Stimulated activated CD8-positive, alpha-beta memory T cell treated with anti-CD3 and anti-CD28 coated beads, Interleukin-7, amount 100 ng/mL, for 24 hours (primary cell): Measurements from ENCODE around the gene CDK4.

ENCODE experiments used
- DNase-seq: peaks from one replicate; pipeline ENCODE4 v3.0.0-alpha.2; 2020; ENCODE audit warnings: low read depth

The CDK4 gene

DNA sequence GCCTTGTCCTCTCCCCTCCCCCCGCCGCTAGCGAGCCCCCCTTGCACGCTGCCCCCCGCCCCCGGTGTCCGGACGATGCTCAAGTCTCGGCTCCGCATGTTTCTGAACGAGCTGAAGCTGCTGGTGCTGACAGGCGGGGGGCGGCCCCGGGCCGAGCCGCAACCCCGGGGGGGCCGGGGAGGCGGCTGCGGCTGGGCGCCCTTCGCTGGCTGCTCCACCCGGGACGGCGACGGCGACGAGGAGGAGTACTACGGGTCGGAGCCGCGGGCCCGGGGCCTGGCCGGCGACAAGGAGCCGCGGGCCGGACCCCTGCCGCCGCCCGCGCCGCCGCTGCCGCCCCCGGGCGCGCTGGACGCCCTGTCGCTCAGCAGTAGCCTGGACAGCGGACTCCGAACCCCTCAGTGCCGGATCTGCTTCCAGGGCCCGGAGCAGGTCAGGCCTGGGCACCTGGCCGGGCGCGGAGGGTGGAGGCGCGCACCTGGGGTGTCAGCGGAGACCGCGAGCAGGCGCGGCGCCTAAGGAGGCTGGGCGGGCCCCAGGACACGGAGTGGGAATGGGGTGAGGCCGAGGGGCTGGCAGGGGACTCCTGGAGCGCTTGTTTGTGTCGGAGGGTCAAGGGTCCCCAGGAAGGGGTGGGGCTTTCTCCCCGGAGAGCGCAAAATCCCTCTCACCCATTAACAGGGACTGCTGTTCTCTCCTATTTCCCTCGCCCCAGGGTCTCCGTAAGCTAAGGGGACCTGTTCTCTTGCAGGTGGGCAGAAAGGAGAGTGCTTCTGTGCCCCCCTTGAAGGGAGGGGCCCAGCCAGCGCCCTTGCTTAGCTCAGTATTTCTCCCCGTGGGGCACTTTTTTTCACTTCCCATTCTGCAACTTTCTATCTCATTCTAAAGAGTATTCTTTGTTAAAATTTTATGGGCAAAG is 3.6 kb upstream of the CDK4 start:
- no peak for DNase-seq

GRCh38 chr12:57755194-57755453 is 3.0 kb upstream of the CDK4 start:
- DNase-seq: no peak

DNA sequence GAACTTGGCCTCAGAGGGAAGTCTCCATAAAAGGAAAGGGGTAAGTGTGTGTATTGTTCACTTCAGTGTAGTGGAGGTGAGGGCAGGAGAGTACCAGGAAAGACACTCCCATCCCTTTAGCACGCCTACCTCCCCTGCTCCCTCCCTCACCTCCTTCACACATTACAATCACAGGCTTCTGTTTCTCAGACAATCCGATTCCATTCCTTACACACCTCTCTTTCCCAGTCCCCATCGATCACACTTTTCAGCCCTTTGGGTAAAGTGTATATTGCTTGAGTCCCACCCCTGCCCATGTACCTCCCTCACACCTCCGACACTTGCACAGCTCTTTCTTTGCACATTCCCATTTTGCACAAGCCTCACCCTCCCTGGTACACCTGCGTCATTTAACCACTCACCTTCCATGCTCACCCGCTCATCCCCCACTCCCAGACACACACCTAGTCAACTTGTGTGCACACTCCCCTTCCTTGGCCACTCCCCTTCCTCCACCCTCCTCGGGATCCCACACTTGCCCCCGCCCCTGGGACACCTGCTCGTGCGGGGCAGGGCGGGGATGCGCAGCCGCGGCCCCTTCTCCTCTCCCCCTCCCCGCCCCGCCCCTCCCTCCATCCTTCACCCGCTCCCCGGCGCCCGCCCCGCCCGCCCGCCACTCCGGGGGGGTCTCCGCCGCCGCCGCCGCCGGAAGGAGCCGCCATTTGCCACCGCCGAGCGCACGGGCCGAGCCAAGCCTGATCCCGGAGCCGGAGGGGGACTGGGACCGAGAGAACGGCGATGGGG is 2.5 kb upstream of the CDK4 start, which contains the start of gene MARCHF9:
TSS of gene MARCHF9 (plus strand) at position 693 of the 783 bp plus-strand sequence. CDS start 426 bp downstream, outside the sequence.
- peak; percentile 69 for DNase-seq

DNA sequence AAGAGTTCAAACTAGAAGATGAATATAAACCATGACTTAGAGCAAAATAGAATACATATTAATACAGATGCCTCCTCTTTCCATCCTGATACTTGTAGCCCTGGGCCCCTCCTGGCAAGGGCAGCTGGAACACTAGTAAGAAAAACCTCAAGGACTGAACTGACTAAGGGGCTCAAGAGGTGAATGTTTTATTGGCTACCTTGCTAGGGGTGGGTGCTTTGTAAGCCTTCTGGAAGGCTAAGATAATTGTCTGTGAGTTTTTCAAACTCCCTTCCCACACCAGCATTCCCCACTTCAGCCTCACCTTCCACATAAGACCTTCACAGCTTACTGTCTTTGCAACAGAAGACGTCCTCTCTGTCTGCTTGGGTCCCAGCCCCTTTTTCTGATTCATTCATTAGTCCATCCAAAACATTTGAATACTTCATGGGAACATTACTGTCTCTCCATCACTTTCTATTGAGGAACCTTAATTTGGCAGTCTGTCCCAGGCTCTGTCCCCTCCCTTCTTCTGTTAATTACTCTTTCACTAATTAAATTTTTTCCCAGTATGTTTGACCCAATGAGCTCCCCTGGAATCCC is 1.7 kb upstream of the CDK4 start:
- DNase-seq: no peak

GRCh38 chr12:57752668-57753000 is 524 bp upstream of the CDK4 start:
- DNase-seq: no peak

DNA sequence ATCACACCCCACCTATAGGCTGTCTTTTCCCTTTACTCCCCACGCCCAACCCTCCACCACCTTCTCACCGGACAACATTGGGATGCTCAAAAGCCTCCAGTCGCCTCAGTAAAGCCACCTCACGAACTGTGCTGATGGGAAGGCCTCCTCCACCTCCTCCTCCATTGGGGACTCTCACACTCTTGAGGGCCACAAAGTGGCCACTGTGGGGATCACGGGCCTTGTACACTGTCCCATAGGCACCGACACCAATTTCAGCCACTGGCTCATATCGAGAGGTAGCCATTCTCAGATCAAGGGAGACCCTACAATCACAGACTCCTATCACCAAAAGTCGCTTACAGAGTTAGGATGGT is 700 bp downstream of the CDK4 start:
- DNase-seq: no peak

GRCh38 chr12:57750561-57751431 is 1.3 kb downstream of the CDK4 start:
- no peak for DNase-seq

GRCh38 chr12:57749061-57749460 is 3.0 kb downstream of the CDK4 start:
- DNase-seq: no peak

DNA sequence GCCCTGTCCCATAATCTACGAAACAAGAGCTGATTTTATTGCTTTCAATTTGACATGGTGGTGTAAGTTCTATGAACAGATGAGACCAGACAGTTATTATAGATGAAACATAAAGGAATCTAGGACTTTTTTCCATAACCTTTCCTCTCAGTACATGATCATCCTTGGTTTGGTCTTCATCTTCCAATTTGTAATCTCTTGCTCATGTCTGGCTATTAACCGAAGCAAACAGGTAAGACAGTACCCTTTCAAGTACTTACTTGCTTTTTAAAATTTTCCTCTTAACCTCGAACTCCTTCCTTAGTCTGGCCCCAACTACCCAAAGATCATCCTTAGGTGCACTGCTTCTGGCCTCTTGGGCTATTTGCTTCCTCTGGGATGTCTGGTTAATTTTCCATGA is 6.1 kb downstream of the CDK4 start:
- no peak for DNase-seq

- DNase-seq: no peak
These were observed 6.6 kb downstream of the CDK4 start for GRCh38 chr12:57745485-57745881.

- peak; percentile 91 for DNase-seq
These were observed 7.2 kb downstream of the CDK4 start, which contains the start of gene TSPAN31 for GRCh38 chr12:57744777-57745484. TSPAN31 (plus strand) TSS chr12:57745039; CDS start chr12:57745155, 116 bp downstream.

- peak; percentile 61 for DNase-seq
These were observed 7.8 kb downstream of the CDK4 start for GRCh38 chr12:57744194-57744776.

DNA sequence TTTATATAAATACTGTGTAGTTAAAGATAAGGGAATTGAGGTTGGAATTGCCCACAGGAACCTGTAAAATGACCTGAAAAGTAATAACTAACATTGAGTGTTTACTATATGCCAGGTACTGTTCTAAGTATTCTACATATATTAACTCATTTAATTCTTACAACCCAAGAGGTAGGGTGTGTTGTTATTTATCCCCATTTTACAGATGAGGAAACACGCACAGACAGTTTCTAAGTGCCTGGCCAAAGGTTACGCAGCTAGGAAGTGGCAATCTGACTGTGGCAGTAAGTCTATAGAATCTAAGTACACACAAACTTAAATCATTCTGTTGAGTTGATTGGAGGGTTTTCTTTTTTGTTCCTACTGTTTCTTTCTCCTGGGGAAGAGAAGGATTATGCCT is 8.3 kb downstream of the CDK4 start:
- no peak for DNase-seq

DNA sequence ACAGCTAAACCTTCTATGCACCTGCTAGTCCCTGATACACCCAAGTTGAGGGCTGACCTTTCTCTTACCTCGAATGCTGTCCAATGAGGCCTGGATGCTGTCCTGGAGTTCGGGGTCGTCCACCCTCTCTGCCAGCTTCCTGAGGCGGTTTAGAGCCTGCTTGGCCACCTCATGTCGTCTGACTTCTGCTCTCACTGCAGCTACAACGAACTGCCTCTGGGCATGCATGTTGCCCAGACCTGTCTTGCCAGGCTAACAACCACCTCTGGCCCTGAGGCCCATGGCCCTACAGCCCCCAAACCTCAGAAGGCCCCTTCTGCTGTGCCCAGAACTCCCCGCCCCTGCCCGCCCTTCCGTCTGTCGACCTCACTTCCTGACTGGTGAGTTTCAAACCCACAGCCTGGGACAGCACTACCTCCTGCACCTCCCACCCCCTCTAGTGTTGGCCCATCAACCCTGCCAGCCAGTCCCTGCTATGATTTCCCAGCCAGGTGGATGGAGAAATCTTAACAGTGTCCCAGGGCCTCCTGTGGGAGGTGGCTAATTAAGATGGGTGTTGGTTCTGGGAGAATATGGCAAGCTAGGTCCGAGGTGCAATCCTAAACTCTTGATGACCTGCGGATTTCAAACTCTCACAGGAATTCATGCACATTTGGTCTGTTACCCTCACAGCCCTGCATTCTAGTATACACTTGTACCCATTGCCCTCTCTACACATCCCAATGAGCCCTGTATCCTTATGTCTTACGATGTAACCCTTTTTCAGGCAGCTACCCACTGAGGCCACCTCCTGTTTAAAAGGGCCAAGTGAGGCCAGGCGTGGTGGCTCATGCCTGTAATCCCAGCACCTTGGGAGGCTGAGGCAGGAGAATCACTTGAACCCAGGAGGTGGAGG is 10.0 kb downstream of the CDK4 start:
- DNase-seq: peak; percentile 51

DNA sequence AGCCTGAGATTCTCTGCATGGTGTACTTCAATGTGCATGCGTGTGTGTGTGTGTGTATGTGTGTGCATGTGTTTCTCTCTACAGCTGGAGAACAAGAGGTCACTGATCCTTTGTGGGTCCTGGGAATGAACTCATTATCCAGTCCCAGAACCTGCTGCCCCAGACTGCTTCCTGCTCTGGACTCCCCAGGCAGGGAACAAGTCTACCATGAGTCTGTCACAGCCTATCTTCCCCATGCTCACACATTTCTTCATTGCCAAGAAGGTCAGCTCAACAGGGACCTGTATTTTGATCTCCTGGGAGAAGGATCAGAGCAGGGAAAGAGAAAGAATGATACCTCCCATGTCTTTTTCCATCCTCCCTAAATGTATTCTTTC is 10.7 kb downstream of the CDK4 start:
- no peak for DNase-seq

GRCh38 chr12:57740656-57741412 is 11.3 kb downstream of the CDK4 start:
- peak; percentile 41 for DNase-seq

GRCh38 chr12:57739914-57740538 is 12.1 kb downstream of the CDK4 start:
- no peak for DNase-seq

DNA sequence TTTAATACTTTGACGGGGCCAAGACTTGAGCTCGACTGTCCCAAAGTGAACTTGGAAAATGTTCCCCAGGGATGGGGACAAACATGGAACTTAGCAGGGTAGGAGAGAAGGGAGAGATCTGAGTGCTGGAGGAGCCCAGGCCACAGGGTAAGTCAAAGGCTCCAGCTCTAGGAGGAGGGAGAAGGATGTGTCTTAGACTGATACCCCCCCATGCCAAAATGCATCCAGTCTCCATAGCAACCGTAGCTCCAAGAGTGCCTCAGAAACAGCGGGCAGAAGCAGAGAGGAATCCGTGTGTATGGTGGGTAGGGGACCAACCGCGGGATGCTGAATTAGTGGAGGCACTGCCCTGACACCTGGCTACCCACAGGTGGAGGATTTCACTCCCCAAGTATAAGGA is 12.7 kb downstream of the CDK4 start:
- DNase-seq: no peak
